SK-MEL-5 (cell line): ENCODE results near the gene GRIK5. TPM values are rescaled to one million over a fixed set of nuclear protein-coding genes. Genes with fewer than 3 reads are reported as not detected.
A peak's percentile ranks its signal among the peaks of the same experiment; 100 is the strongest.

Experiments used
- DNase-seq: peaks from one replicate; pipeline ENCODE4 v3.0.0-alpha.2; 2016; ENCODE audit warnings: low read depth, low spot score
- in situ Hi-C: cut with HindIII; loops from 2 replicates; pipeline ENCODE4 v1.10.0; 2016; ENCODE audit warnings: low sequenced_read_pairs, high pct_unique_total_duplicates, low pct_unique_long_range_greater_than_20kb
- total RNA-seq: library from RNA; depleted of rRNA; stranded (reverse); fragments of >200 nt; shearing (Covaris generic); gene quantifications from 2 replicates; pipeline ENCODE4 v1.2.3, GENCODE V29; 2014

GRIK5 gene
- total RNA-seq, 1 experiment from 2014 or later: not detected

DNA sequence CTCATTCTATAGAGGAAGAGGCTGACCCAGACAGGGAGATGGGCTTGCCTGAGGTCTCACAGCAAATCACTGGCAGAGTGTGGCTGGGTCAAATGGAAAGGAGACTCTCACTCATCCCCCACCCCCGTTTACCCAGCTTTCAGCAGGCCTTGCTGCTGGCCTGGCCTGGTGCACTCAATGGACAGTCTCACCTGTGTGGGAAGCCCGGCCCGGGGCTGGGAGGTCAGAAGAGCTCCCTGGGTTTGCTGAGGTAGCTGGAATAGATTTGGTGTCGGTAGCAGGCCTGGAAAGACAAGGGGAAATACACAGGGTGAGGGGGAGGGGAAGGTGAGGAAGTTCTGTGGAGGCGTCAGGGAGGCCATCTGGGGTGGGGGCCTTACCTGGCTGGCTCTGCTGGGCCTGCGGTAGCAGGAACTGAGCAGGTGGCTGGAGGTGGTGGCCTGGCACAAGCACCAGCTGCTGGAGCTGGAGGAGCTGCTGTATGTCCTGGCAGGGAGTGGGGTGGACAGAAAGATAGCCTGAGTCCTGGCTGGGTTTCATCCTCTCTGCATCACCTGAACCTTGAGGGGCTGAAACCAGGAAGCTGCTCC is 29.4 kb upstream of the GRIK5 start:
- in situ Hi-C loops: no loop called here
- no peak for DNase-seq

DNA sequence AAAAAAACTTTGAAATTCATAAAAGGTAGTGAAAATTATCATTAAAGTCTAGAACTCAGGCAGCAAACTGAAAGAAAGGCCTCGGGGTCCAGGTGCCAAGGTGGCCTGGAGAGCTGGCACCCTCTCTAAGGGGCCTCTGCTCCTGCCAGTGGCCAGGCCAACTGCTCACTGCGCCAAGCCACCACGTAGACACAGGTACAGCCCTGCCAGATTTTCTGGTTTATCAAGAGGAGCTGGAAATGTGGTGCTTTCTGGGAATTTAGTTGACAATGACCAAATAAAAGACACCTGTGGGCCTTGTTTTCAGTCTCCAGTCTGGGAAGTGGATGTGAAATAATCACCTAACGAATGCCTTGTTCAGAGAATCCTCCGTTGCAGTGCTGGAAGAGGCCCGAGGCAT is 28.8 kb upstream of the GRIK5 start:
- no peak for DNase-seq
- in situ Hi-C loops: no loop called here

DNA sequence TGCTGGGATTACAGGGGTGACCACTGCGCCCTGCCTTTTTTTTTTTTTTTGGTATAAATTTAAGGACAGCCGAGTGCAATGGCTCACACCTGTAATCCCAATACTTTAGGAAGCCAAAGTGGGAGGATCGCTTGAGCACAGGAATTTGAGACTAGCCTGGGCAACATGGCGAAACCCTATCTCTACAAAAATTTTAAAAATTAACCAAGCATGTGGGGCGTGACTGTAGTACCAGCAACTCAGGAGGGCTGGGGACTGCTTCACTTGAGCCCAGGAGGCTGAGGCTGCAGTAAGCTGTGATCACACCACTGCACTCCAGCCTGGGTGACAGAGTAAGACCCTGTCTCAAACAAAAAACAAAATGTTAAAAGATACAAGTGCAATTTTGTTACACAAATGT is 27.5 kb upstream of the GRIK5 start:
- DNase-seq: no peak
- in situ Hi-C loops: no loop called here

DNA sequence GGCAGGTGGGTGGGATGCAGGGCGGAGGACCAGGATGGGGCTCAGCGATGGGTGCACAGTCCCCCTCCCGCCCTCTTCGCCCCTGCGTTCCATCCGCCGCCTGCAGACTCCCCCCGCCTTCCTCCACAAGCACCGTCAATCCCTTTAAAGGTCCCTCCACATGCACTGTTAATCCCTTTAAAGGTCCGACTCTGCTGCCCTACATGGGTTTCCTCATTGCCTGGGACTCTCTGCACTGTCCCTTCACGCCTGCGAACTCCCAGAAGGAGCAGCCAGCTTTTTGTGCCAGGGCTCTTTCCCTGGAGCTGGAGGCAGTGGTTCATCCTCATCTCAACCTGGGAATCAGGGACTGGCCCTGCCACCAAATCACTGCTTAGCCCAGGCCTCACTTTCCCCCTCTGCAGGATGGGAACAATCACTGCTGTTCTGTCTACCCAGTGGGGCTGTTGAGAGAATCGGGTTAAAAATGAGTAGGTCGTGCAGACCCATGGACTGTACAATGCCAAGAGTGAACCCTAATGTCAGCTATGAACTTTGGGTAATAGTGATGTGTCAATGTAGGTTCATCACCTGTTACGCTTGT is 26.3 kb upstream of the GRIK5 start:
- in situ Hi-C loops: no loop called here

DNA sequence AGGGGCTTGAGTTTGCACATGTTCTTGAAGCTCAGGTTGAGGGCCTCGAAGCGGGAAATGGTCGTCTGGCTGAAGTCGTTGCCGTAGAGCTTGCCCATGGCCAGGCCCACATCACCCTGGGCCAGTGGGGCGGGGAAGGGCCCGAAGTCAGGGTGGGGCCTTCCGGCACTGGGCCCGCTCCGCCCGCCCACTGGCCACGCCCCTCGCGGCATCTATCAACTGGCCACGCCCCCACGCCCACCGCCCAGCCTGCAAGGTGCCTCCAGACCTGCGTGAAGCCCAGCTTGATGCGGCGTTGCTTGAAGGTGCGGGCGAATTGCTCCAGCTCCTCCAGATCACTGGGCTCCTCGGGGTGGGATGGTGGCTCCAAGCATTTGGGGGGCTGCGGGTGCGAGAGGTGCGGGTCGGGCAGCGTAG is 25.8 kb upstream of the GRIK5 start:
- in situ Hi-C loops: no loop called here
- DNase-seq: no peak

More for the DNA sequence above, 26.3 kb upstream of the GRIK5 start:
- DNase-seq: no peak

DNA sequence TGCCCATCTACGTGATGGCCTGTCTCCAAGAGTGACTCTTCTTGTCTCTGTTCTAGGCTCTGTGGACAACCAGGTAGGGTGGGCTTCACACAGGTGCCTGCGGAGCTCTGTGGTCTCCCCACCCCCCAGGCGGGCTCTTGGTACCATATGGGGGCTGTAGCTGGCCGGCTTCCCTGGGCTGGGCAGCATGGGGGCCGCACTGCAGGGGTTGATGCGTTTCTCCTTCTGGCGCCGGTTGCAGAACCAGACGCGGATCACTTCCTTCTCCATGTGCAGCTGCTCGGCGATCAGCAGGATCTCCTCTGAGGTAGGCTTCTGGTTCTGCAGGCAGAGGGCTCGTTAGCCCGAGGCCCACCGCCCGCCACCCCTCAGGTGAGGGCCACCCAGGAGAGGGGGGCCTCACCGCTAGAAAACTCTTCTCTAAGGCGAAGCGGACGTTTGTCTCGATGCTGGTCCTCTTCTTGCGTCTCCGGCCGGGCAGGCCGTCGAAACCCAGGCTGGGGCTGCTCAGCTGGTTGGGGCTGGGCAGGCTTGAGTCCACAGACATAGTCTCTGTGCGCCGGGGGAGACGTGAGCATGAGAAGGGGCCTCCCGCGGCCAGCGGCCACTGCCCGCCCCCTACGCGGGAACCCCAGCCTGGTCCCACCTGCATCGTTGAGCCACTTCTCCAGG is 25.3 kb upstream of the GRIK5 start:
- DNase-seq: no peak
- in situ Hi-C loops: no loop called here

DNA sequence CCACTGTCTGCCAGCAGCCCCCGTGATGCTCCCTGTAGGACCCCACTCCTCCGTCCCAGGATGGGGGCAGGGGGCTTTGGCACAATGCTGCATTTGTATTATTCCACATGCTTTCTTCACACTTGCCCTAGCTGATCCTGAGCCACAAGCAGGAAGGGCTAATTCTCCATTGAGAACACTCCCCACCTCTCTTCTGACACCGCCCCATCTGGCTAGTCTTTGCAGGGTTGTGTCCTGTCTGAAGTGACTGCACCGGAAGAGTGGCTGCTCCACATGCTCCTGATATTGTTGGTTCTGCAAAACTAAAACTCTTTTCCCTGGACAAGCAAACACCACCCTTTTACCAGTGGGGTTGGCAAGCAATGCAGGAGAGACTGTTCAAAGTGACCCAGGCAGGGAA is 23.9 kb upstream of the GRIK5 start:
- no peak for DNase-seq
- in situ Hi-C loops: no loop called here

DNA sequence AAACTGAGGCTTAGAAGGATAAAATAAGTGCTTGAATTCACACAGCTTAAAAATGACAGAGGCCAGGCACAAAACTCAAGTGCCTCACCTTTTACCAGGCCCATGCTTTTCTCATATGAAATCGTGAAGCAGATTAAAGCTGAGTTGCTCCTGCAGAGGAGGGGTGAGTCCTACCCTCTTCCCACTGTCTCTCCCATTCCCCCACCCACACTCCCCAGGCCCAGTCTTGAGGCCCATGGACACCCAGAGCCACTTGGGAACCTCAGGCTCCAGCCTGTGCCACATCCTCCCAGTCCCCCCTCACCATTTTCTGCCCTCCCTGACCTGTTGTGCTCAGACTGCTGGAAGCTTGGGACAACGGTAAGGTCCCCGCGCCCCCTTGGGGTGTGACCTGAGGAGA is 23.5 kb upstream of the GRIK5 start:
- in situ Hi-C loops: no loop called here
- no peak for DNase-seq

DNA sequence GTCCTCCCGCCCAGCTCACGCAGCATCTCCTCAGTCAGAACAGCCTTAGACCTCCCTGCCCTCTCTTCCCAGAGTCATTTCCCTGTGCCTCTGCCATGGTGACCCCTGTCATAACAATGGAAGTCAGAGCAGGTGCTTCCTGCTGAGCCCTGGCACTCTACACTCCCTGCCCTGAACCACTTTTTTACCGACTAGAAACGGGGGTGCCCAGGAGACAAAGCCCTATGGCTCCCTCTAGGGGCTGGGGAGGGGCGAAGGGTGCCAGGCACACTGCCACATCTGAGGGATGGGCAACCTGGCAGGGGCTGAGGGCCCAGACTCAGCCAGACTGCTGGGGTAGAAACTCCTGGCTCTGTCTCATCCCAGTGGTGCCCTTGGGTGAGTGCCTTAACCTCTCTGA is 22.3 kb upstream of the GRIK5 start:
- in situ Hi-C loops: no loop called here
- DNase-seq: peak; percentile 37

DNA sequence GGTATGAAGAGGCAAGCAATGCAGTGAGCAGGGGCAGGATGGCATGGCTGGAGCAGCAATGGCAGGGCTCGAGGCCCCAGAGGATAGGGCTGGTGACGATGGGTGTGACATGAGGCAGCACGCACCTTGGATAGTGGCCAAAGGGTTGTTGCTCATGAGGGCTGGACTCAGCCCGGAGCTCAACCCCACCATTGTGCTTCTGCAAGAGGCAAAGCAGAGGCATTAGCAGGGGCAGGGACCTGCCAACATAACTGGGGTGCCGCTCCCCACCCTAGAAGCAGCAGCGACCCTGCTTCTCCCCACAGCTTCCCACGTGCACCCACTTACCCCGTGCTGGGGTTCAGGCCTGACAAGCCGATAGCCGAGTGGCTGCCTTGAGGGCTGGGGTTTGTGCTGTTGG is 21.7 kb upstream of the GRIK5 start:
- in situ Hi-C loops: no loop called here

DNA sequence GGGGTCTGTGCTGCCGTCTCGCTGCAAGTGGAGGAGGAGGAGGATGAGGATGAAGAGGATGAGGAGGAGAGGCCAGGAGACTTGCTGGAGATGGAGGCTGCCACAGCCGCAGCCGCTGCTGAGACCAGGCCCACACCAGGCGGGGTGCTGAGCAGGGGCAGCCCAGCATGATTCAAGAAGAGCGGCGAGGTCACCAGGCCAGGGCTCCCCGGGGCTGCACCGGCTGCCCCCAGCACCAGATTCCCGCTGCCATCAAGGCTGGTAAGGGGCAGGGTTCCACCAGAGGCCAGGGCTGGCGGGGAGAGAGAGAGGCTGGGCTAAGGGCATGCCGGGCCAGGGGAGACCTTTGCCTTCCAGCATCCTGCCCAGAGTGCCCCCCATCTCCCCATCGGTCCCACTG is 21.3 kb upstream of the GRIK5 start:
- in situ Hi-C loops: no loop called here
- no peak for DNase-seq

More for the DNA sequence above, 21.7 kb upstream of the GRIK5 start:
- peak; percentile 10 for DNase-seq

DNA sequence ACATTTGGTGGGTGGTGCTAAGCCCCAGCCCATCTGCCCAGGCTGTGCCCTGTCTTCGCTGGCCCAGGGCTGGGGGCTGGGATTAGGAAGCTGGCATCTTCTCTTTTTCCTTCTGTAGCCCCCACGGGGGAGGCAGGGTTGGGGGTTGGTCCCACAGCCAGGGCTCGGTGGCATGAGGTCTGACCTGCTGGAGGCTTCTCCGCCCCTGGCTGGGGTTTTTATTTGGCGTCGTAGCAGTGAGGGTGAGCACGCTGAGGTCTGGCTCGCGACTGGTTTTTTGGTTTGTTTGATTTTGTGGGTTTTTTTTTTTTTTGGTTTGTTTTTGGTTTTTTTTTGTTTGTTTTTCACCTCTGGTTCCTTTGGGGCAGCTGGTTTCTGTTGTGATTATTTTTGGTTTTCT is 20.7 kb upstream of the GRIK5 start:
- no peak for DNase-seq
- in situ Hi-C loops: no loop called here

DNA sequence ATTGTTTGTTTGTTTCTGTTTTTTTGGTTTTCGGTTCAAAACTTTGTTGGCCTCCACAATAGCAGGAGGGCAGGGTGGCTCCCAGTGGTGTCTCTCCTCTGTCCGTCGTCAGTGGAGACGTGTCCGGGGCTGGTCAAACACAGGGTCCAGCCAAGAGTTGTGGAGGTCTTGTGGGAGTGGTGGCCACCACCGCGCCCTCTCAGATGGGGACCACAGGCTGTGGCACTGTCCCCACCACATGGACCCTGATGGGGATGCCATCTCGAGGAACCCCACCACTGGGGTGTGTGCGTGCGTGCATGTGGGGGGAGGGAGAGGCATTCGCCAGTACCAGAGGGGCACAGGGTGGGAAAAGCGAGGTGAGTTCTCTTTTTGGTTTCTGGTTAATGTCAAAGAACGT is 19.8 kb upstream of the GRIK5 start:
- no peak for DNase-seq
- in situ Hi-C loops: no loop called here

DNA sequence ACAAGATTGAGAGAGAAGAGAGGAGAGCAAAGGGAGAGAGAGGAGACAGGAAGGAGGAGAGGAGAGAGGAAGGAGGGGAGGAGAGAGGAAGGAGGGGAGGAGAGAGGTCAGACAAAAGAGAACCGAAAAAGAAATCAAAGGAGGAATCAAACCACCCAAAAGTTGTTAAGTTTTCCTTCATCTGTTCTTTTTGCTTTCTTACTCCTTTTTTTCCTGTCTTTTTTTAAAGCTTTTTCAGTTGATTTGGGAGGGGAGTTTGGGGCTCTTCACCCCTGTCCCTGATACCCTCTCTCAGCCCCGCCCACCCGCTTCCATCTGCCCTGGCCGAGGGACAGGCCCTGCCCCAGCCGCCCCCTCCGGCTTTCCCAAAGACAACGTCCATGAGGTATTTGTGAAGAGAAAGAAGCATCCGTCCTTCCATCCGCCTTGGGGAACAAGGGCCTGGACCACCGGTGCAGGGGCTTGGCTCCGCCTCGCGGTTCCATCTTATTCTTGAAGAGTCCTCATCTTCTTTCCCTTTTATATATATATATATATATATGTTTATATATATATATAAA is 19.3 kb upstream of the GRIK5 start:
- in situ Hi-C loops: no loop called here
- no peak for DNase-seq

DNA sequence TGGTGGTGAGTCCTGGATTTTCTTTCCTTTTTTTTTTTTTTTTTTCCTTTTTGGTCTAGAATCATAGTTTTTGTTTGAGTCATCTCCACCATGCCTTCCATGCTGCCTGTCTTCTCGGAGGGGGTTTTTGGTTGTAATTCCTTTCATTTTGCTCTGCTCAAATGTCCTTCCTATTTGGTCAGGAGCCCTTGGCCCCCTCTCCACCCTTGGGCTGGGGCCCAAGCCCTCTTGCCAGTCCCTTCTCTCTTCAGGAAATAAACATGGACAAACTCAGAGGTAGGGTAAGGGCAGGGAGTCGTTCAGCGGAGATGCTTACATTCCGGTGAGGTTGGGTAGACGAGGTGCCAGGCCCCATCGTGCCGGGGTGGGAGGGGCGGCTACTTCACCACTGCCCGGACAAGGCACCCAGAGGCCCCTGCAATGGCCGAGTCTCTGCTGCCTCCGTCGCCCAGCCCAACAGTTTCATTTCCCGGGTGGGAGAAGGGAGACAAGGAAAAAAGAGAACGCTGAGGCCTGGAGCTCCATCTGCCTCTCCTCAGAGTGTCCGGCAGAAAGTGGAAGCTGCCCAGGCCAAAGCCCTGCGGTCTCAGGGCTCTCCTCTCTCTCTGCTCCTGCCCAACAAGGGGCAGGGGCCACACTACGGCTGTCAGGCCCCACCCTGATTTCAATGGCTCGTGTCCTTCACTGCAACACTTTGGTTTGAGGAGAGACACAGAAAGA is 18.6 kb upstream of the GRIK5 start:
- no peak for DNase-seq
- in situ Hi-C loops: no loop called here

DNA sequence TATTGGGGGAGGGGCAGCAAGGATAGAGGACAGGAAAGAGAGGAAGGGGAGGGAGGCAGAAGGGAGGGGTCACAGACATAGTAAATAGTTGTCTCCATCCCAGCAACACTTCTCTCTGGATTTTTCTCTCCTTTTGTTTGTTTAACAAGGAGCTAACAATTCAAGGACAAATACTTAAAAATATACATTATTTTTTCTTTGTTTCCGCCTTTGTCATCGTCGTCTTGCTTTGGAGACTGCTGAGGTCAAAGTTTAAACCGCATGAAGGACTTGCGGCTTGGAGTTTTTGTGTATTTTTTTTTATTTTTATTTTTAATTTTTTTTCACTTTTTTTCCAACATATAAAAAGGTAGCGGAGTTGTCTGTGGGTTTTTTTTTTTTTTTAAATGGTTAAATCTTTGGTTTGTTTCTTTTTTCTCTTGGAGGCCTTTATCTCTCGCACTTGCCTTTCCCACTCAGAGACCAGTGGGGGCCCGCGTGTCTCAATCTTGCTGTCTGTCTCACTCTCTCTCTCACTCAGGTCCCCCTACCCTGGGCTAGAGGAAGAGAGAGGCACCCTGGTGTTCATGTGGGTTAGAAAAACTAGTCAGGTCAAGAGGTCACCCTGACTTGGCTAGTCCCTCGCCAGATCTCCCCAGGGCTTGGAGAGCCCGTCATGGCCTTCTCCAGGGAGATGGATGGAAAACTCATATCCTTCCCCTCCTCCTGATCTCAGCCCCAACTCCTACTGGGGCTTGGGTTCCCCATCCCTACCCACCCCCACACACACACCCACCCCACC is 17.0 kb upstream of the GRIK5 start:
- in situ Hi-C loops: no loop called here
- DNase-seq: no peak

DNA sequence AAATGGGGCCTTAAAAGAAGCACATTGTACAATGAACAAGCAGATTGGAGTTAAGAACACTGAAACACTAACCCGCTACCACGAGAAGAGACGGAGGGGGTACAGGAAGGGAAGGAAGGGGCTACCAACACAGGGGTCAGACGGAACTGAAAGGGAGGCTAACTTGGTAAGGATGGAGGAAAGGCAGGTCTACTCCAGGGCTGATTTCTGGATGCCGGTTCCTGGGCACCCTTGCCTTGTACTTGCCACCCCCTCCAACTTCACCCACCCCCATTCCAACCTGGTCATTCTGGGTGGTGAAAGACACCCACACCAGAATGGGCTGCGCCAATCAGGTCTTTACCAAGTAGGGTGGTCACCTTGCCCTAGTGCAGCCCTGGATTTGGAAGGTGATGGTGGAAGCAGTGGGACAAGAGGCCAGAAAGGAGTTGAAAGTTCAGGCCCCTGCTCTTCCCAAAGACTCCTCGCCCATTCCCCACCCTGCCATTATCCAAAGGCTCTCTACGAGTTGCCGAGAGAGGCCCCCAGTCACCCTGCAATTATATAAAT is 16.3 kb upstream of the GRIK5 start:
- in situ Hi-C loops: no loop called here
- DNase-seq: no peak
